Mesenchymal stem cell (in vitro differentiated cells and primary cell): ENCODE results near the gene RAB36.

Experiments used
- DNase-seq: peaks from one replicate; pipeline ENCODE4 v3.0.0-alpha.2; 2013
- H2AFZ ChIP-seq: one replicate; pipeline ENCODE4 v1.6.1; 2013; ENCODE audit warnings: low read depth, mild to moderate bottlenecking, control low read depth, inconsistent platforms, low read length, moderate library complexity
- H2AK5ac ChIP-seq: 2 replicates; pipeline ENCODE4 v1.6.1; 2013; ENCODE audit warnings: low read length, moderate library complexity, mild to moderate bottlenecking, inconsistent platforms; ENCODE audit not compliant: severe bottlenecking
- H2BK120ac ChIP-seq: one replicate; pipeline ENCODE4 v1.6.1; 2013; ENCODE audit warnings: low read depth, mild to moderate bottlenecking, inconsistent platforms, low read length, moderate library complexity
- H2BK12ac ChIP-seq, 2 experiments: one replicate each; pipeline ENCODE4 v1.6.1; 2013; ENCODE audit warnings: inconsistent platforms in 2 of 2, low read length in 2 of 2, mild to moderate bottlenecking in 2 of 2, moderate library complexity in 2 of 2, control low read depth in 1 of 2
- H2BK15ac ChIP-seq: one replicate; pipeline ENCODE4 v1.6.1; 2013; ENCODE audit warnings: mild to moderate bottlenecking, low read depth, inconsistent platforms; ENCODE audit not compliant: poor library complexity, severe bottlenecking
- H2BK5ac ChIP-seq: 2 replicates; pipeline ENCODE4 v1.6.1; 2013; ENCODE audit warnings: low read depth, mild to moderate bottlenecking, low read length, control low read depth, inconsistent platforms; ENCODE audit not compliant: poor library complexity, severe bottlenecking
- H3K14ac ChIP-seq, 2 experiments: one replicate each; pipeline ENCODE4 v1.6.1; 2013; ENCODE audit warnings: inconsistent platforms in 2 of 2, low read length in 2 of 2, control low read depth in 1 of 2, mild to moderate bottlenecking in 1 of 2, moderate library complexity in 1 of 2
- H3K18ac ChIP-seq, 2 experiments: one replicate each; pipeline ENCODE4 v1.6.1; 2013; ENCODE audit warnings: inconsistent platforms in 2 of 2, low read length in 2 of 2, control low read depth in 1 of 2, low read depth in 1 of 2, mild to moderate bottlenecking in 1 of 2
- H3K23ac ChIP-seq, 2 experiments: one replicate each; pipeline ENCODE4 v1.6.1; 2013; ENCODE audit warnings: inconsistent platforms in 2 of 2, low read length in 2 of 2, mild to moderate bottlenecking in 2 of 2, moderate library complexity in 2 of 2, control low read depth in 1 of 2
- H3K27ac ChIP-seq: 2 replicates; pipeline ENCODE4 v1.5.1; 2013; ENCODE audit warnings: mild to moderate bottlenecking, moderate library complexity, low read length, control low read depth, inconsistent platforms; ENCODE audit not compliant: poor library complexity, severe bottlenecking
- H3K27me3 ChIP-seq, 2 experiments: 2 replicates each; pipeline versions ENCODE4 v1.6.1 to v1.7.0; 2013; ENCODE audit warnings: low read length in 2 of 2, mild to moderate bottlenecking in 2 of 2, moderate library complexity in 2 of 2, control low read depth in 1 of 2, inconsistent platforms in 1 of 2; ENCODE audit not compliant: control insufficient read depth in 1 of 2, insufficient read depth in 1 of 2
- H3K36me3 ChIP-seq, 2 experiments: 2 replicates each; pipeline versions ENCODE4 v1.6.1 to v1.7.0; 2013; ENCODE audit warnings: low read length in 2 of 2, control low read depth in 1 of 2, inconsistent platforms in 1 of 2, low read depth in 1 of 2, mild to moderate bottlenecking in 1 of 2; ENCODE audit not compliant: insufficient read depth in 2 of 2, control insufficient read depth in 1 of 2
- H3K4ac ChIP-seq, 2 experiments: one replicate each; pipeline ENCODE4 v1.6.1; 2013; ENCODE audit warnings: inconsistent platforms in 2 of 2, low read length in 2 of 2, mild to moderate bottlenecking in 2 of 2, moderate library complexity in 2 of 2, control low read depth in 1 of 2, low read depth in 1 of 2
- H3K4me1 ChIP-seq: 2 replicates; pipeline ENCODE4 v1.6.1; 2013; ENCODE audit warnings: low read depth, low read length, control low read depth; ENCODE audit not compliant: control insufficient read depth, insufficient read depth
- H3K4me2 ChIP-seq: 2 replicates; pipeline ENCODE4 v1.6.1; 2013; ENCODE audit warnings: low read length, mild to moderate bottlenecking, inconsistent platforms; ENCODE audit not compliant: poor library complexity, severe bottlenecking
- H3K4me3 ChIP-seq, 2 experiments: 2 replicates each; pipeline versions ENCODE4 v1.5.1 to v1.7.0; 2013; ENCODE audit warnings: low read length in 2 of 2, mild to moderate bottlenecking in 2 of 2, control low read depth in 1 of 2, low read depth in 1 of 2; ENCODE audit not compliant: insufficient read depth in 1 of 2
- H3K79me1 ChIP-seq: replicated peaks from 2 replicates; pipeline ENCODE4 v1.6.1; 2013; ENCODE audit warnings: mild to moderate bottlenecking, control low read depth, low read length, inconsistent platforms; ENCODE audit not compliant: poor library complexity, severe bottlenecking
- H3K9ac ChIP-seq: 2 replicates; pipeline ENCODE4 v1.7.0; 2013; ENCODE audit warnings: mild to moderate bottlenecking, low read length, moderate library complexity
- H3K9me3 ChIP-seq: 2 replicates; pipeline ENCODE4 v1.7.0; 2013; ENCODE audit warnings: mild to moderate bottlenecking, low read length; ENCODE audit not compliant: control insufficient read depth
- H4K8ac ChIP-seq: one replicate; pipeline ENCODE4 v1.6.1; 2013; ENCODE audit warnings: inconsistent platforms, mild to moderate bottlenecking, low read length, moderate library complexity
- H4K91ac ChIP-seq: one replicate; pipeline ENCODE4 v1.6.1; 2013; ENCODE audit warnings: mild to moderate bottlenecking, low read length, inconsistent platforms
- WGBS: methylation state at CpG from one replicate; pipeline ENCODE4 v1.1.7; 2013; ENCODE audit warnings: mixed read lengths; 5-methylcytosine and 5-hydroxymethylcytosine counted together

Gene RAB36

GRCh38 chr22:23197836-23198235, 52.6 kb downstream of the RAB36 start:
- H3K23ac ChIP-seq: no peak overlapping the region
- DNase-seq: no peak
- H3K79me1 ChIP-seq: peaks cover 48% of the 10 kb centered on the region
- WGBS: 92% methylated on average over 8 of the region's 8 CpGs
- H3K9ac ChIP-seq: no peak overlapping the region
- no peak overlapping the region for H4K91ac ChIP-seq
- no peaks in the 10 kb centered on the region for H3K9me3 ChIP-seq
- H3K4me1 ChIP-seq: peaks cover 12% of the 10 kb centered on the region
- H4K8ac ChIP-seq: no peak overlapping the region
- no peak overlapping the region for H3K14ac ChIP-seq
- no peak overlapping the region for H3K4me2 ChIP-seq
- H2BK12ac ChIP-seq: no peak overlapping the region
- H3K27me3 ChIP-seq: no peaks in the 10 kb centered on the region
- H2AFZ ChIP-seq: no peak overlapping the region
- H3K18ac ChIP-seq: no peak overlapping the region
- no peak overlapping the region for H2AK5ac ChIP-seq
- H2BK5ac ChIP-seq: no peak overlapping the region
- peaks cover 0 to 14% of the 10 kb centered on the region in 2 experiments for H3K36me3 ChIP-seq
- no peak overlapping the region for H2BK120ac ChIP-seq
- H3K4ac ChIP-seq: no peak overlapping the region
- no peak overlapping the region for H2BK15ac ChIP-seq
- H3K27ac ChIP-seq: no peak overlapping the region
- H3K4me3 ChIP-seq: no peak overlapping the region

GRCh38 chr22:23199159-23199558, 53.9 kb downstream of the RAB36 start:
- Histone ChIP-seq H2BK15ac (no peak overlapping the region), H3K4me2 (no peak overlapping the region), H3K18ac (no peak overlapping the region), H4K8ac (no peak overlapping the region), H3K4ac (no peak overlapping the region), H3K9me3 (no peaks in the 10 kb centered on the region), H3K27me3 (no peaks in the 10 kb centered on the region), H2BK12ac (no peak overlapping the region), H3K27ac (no peak overlapping the region), H2BK5ac (no peak overlapping the region), H3K23ac (no peak overlapping the region), H3K4me3 (no peak overlapping the region), H3K9ac (no peak overlapping the region), H4K91ac (no peak overlapping the region), H3K4me1 (peaks cover 12% of the 10 kb centered on the region), H2BK120ac (no peak overlapping the region), H3K14ac (no peak overlapping the region), H3K79me1 (peaks cover 43% of the 10 kb centered on the region), H2AFZ (no peak overlapping the region), H2AK5ac (no peak overlapping the region), H3K36me3 (peaks cover 0 to 19% of the 10 kb centered on the region in 2 experiments)
- WGBS: 83% methylated on average over 8 of the region's 8 CpGs
- DNase-seq: no peak

- peaks cover 0 to 24% of the 10 kb centered on the region in 2 experiments for H3K36me3 ChIP-seq
- H2BK12ac ChIP-seq: no peak overlapping the region
- H2BK5ac ChIP-seq: no peak overlapping the region
- H2AK5ac ChIP-seq: no peak overlapping the region
- no peak overlapping the region for H3K9ac ChIP-seq
- no peak overlapping the region for H3K14ac ChIP-seq
- H4K8ac ChIP-seq: no peak overlapping the region
- no peak overlapping the region for H2BK15ac ChIP-seq
- no peaks in the 10 kb centered on the region for H3K27me3 ChIP-seq
- H2AFZ ChIP-seq: no peak overlapping the region
- no peak overlapping the region for H3K4me3 ChIP-seq
- WGBS: 94% methylated on average over 5 of the region's 5 CpGs
- no peak overlapping the region for H3K18ac ChIP-seq
- no peak overlapping the region for H2BK120ac ChIP-seq
- no peak overlapping the region for H3K4ac ChIP-seq
- H3K4me1 ChIP-seq: peaks cover 21% of the 10 kb centered on the region
- H3K23ac ChIP-seq: no peak overlapping the region
- no peak overlapping the region for H3K27ac ChIP-seq
- H3K79me1 ChIP-seq: peaks cover 50% of the 10 kb centered on the region
- H4K91ac ChIP-seq: no peak overlapping the region
- DNase-seq: no peak
- no peak overlapping the region for H3K4me2 ChIP-seq
- H3K9me3 ChIP-seq: no peaks in the 10 kb centered on the region
Observed at GRCh38 chr22:23200898-23201297, 55.6 kb downstream of the RAB36 start.

DNA sequence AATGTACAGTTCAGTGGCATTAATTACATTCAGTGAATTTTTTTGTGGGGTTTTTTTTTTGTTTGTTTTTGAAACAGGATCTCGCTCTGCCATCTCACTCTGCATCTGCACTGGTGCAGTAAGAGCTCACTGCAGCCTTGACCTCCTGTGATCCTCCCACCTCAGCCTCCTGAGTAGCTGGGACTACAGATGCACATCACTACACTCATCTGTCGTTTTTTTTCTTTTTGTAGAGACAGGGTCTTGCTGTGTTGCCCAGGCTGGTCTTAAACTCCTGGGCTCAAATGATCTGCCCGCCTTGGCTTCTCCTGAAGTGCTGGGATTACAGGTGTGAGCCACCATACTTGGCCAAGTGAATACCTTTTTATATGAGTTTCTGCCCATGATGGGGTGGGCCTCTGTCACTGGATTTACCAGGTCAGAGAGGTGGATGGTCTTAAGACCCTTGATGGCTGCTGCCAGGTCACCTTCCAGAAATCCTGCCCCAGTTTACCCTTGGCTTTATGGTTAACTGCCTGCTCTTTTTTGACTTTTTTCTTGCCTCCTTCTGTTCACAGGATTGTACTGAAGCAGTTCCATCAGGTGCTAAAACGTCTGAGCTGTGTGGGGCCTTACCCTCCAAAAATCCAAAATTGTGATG, 57.7 kb downstream of the RAB36 start:
- Histone ChIP-seq H3K9me3 (no peaks in the 10 kb centered on the region), H3K14ac (no peak overlapping the region), H3K4ac (no peak overlapping the region), H3K4me3 (no peak overlapping the region), H2AFZ (no peak overlapping the region), H2BK5ac (no peak overlapping the region), H3K36me3 (peaks cover 0 to 23% of the 10 kb centered on the region in 2 experiments), H3K18ac (no peak overlapping the region), H2BK12ac (no peak overlapping the region), H3K79me1 (peaks cover 41% of the 10 kb centered on the region), H2BK15ac (no peak overlapping the region), H3K4me1 (peaks cover 22% of the 10 kb centered on the region), H2BK120ac (no peak overlapping the region), H4K8ac (no peak overlapping the region), H3K27ac (no peak overlapping the region), H3K23ac (no peak overlapping the region), H2AK5ac (no peak overlapping the region), H3K9ac (no peak overlapping the region), H3K4me2 (no peak overlapping the region), H3K27me3 (no peaks in the 10 kb centered on the region), H4K91ac (no peak overlapping the region)
- 95% methylated on average over 4 of the region's 4 CpGs for WGBS
- DNase-seq: no peak
